Peyer's patch (tissue), 4 donors: ENCODE data around the gene AFF2. TPM values are rescaled to one million over a fixed set of nuclear protein-coding genes. Genes with fewer than 3 reads are reported as not detected.

Experiments used
- DNase-seq, 3 donors: peaks; one replicate each; pipeline ENCODE4 v3.0.0-alpha.2; 2017 to 2019
- H3K27ac ChIP-seq, 4 donors: fragments of 200-600 bp; sonication (generic); one replicate each; pipeline ENCODE4 v1.5.1; 2016 to 2019
- H3K27me3 ChIP-seq, 2 donors: fragments of 200-600 bp; sonication (generic); one replicate each; pipeline ENCODE4 v1.5.1; 2019
- H3K36me3 ChIP-seq, 3 donors: fragments of 200-600 bp; sonication (generic); one replicate each; pipeline ENCODE4 v1.5.1; 2016 to 2019
- H3K4me1 ChIP-seq, 4 donors: fragments of 200-600 bp; sonication (generic); one replicate each; pipeline ENCODE4 v1.5.1; 2016 to 2019
- H3K4me3 ChIP-seq, 4 donors: fragments of 200-600 bp; sonication (generic); 1 replicate in 3 of 4; 2 replicates in 1 of 4; pipeline ENCODE4 v1.5.1; 2016 to 2019; ENCODE audit warnings: mild to moderate bottlenecking in 1 of 4
- H3K9me3 ChIP-seq, 4 donors: fragments of 200-600 bp; sonication (generic); one replicate each; pipeline ENCODE4 v1.5.1; 2016 to 2019; ENCODE audit warnings: mild to moderate bottlenecking in 1 of 4
- POLR2A ChIP-seq, 2 donors: fragments of 450-650 bp; IDR thresholded peaks; one replicate each; pipeline ENCODE4 v1.5.1; 2017; ENCODE audit warnings: antibody characterized with exemption in 2 of 2, mild to moderate bottlenecking in 2 of 2, moderate library complexity in 2 of 2
- total RNA-seq, 4 donors: library from RNA; depleted of rRNA; stranded (reverse); fragments of >200 nt; gene quantifications; one replicate each; pipeline ENCODE4 v1.1.0, GENCODE V29; 2016
- TF ChIP-seq, protein P1 (sequence below), 6 experiments: fragments of 450-650 bp in 4 of 6; fragments of 200-600 bp in 2 of 6; sonication (generic) in 1 of 6; IDR thresholded peaks; one replicate each; pipeline ENCODE4 v1.5.1; 2017 to 2019; ENCODE audit warnings: antibody characterized with exemption in 6 of 6, mild to moderate bottlenecking in 3 of 6, moderate library complexity in 1 of 6

Gene AFF2
- total RNA-seq, 4 donors from 2014 or later = 0.18 to 2.5 (median 1.9) TPM; not detected in 1

DNA sequence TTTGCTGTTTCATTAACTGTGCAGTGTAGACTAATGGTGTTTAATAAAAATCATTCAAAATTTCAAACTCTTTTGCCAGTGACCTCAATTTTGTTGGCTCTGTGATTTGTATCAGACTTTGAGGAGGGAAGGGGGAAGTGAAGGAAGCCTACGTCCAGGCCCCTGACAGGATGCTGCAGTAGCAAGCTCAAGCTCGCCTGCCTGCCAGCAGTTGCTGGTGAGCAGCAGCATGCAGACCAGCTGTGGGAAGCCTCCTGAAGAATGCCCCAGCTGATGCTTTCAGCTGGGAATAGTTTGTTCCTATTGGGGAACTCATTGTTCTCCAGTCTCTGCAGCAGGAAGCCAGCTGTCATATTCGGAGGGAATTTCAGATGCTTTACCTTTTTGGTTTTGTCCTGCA is 495.2 kb downstream of the AFF2 start:
- TF ChIP-seq POLR2A (IDR thresholded peaks at IDR 0.05) = no peak
- no peaks in the 10 kb centered on the region for H3K36me3 ChIP-seq
- H3K4me3 ChIP-seq = no peak overlapping the region
- no peak for DNase-seq
- H3K4me1 ChIP-seq = no peaks in the 10 kb centered on the region
- no peaks in the 10 kb centered on the region for H3K27me3 ChIP-seq
- no peaks in the 10 kb centered on the region for H3K9me3 ChIP-seq
- H3K27ac ChIP-seq = no peak overlapping the region

DNA sequence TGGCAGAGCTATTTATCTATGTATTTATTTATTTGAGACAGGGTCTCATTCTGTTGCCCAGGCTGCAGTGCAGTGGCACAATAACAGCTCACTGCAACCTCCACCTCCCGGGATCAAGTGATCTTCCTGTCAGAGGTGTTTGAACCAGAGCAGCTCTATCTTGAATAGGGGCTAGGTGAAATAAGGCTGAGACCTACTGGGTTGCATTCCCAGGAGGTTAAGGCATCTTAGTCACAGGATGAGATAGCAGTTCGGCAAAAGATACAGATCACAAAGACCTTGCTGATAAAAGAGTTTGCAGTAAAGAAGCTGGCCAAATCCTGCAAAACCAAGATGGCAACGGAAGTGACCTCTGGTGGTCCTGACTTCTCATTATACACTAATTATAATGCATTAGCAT is 501.9 kb downstream of the AFF2 start:
- no peak for DNase-seq
- Histone ChIP-seq H3K4me3 (no peak overlapping the region), H3K36me3 (no peaks in the 10 kb centered on the region), H3K27me3 (no peaks in the 10 kb centered on the region), H3K27ac (no peak overlapping the region), H3K4me1 (no peaks in the 10 kb centered on the region), H3K9me3 (peaks cover 0 to 3% (median 0%) of the 10 kb centered on the region in 4 donors)
- TF ChIP-seq, protein P1, sequence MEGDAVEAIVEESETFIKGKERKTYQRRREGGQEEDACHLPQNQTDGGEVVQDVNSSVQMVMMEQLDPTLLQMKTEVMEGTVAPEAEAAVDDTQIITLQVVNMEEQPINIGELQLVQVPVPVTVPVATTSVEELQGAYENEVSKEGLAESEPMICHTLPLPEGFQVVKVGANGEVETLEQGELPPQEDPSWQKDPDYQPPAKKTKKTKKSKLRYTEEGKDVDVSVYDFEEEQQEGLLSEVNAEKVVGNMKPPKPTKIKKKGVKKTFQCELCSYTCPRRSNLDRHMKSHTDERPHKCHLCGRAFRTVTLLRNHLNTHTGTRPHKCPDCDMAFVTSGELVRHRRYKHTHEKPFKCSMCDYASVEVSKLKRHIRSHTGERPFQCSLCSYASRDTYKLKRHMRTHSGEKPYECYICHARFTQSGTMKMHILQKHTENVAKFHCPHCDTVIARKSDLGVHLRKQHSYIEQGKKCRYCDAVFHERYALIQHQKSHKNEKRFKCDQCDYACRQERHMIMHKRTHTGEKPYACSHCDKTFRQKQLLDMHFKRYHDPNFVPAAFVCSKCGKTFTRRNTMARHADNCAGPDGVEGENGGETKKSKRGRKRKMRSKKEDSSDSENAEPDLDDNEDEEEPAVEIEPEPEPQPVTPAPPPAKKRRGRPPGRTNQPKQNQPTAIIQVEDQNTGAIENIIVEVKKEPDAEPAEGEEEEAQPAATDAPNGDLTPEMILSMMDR (IDR thresholded peaks at IDR 0.05) = no peak
- TF ChIP-seq POLR2A (IDR thresholded peaks at IDR 0.05) = no peak

DNA sequence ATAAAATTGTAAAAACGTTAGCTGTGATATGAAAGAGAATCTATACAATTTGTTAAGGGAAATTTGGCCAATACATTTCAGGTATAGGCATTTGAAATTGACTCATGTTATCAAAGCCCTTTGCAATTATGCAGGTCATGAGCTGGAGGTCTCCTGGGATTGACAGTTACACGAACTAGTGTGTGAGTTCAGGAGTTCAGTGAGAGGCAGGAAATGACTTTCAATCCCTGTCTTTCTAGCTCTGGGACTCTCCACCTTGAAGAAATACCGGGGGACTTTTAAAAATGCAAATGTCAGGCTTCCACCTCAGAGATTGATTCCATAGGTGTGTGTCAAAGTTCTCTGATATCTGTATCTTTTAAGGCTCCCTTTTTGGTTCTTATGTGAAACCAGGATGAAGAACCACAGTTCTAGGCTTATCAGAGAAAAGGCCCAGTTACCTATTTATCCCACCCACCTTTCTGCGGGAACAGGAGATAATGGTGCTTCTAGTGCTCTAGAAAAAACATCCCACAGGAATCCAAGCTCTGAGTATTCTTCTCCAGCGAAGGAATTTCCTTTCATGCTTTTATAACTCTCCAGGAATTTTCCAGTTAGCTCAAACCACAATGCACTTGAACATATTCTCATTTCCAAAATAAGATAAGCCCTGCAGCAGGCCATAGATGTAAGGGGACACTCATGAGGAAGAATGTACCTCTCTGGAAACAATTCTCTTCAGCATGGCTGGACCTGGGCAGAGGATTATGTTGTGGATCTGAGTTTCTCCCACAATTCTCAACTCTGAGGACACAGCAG is 503.6 kb downstream of the AFF2 start:
- Histone ChIP-seq H3K4me3 (no peak overlapping the region), H3K36me3 (no peaks in the 10 kb centered on the region), H3K9me3 (peaks cover 0 to 3% (median 0%) of the 10 kb centered on the region in 4 donors), H3K27ac (no peak overlapping the region), H3K4me1 (no peaks in the 10 kb centered on the region), H3K27me3 (no peaks in the 10 kb centered on the region)
- no peak for TF ChIP-seq POLR2A (IDR thresholded peaks at IDR 0.05)
- TF ChIP-seq, protein P1 (IDR thresholded peaks at IDR 0.05) = no peak
- DNase-seq = no peak

GRCh38 chrX:149004936-149005335 is 504.5 kb downstream of the AFF2 start:
- TF ChIP-seq, protein P1 (IDR thresholded peaks at IDR 0.05) = no peak
- no peak for TF ChIP-seq POLR2A (IDR thresholded peaks at IDR 0.05)
- Histone ChIP-seq H3K9me3 (peaks cover 0 to 3% (median 0%) of the 10 kb centered on the region in 4 donors), H3K27ac (no peak overlapping the region), H3K4me3 (no peak overlapping the region), H3K27me3 (no peaks in the 10 kb centered on the region), H3K4me1 (no peaks in the 10 kb centered on the region), H3K36me3 (no peaks in the 10 kb centered on the region)
- DNase-seq = no peak

DNA sequence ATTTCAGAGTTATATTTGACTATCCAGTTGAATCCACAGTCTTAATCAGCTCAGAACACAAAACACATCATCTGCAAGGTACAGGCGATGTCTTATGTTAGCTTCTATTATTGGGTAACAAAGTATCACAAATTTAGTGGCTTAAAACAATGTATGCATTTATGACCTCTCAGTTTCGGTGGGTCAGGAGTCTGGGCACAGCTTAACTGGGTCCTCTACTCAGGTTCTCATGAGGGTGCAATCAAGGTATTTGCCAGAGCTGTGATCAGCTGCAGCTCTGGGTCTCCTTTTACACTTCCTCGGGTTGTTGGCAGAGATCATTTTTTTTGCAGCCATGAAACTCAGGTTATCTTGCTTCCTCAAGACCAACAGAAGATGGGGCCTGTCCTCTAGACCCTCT is 505.8 kb downstream of the AFF2 start:
- Histone ChIP-seq H3K4me1 (no peaks in the 10 kb centered on the region), H3K36me3 (no peaks in the 10 kb centered on the region), H3K9me3 (peaks cover 0 to 3% (median 0%) of the 10 kb centered on the region in 4 donors), H3K27me3 (no peaks in the 10 kb centered on the region), H3K27ac (no peak overlapping the region), H3K4me3 (no peak overlapping the region)
- no peak for DNase-seq
- TF ChIP-seq, protein P1 (IDR thresholded peaks at IDR 0.05) = no peak
- TF ChIP-seq POLR2A (IDR thresholded peaks at IDR 0.05) = no peak

DNA sequence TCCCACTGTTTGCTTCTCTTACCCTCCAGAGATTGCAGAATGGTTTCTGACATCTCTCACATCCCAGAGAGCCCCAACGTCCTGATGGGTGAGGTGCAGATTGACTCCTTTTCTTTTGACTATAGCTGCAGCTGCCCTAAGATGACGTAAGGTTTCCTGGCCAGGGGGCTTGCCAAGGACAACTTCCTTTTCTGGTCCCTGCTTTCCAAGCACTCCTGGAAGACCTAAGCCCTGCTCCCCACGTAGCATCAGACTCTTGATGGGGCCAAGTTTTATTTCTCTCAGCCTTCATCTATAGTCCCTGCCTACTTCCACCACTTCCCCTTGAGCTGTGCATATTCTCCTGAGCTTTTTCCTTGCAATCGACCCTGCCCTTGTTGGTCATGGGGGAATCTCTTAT is 507.0 kb downstream of the AFF2 start:
- H3K36me3 ChIP-seq = no peaks in the 10 kb centered on the region
- H3K4me3 ChIP-seq = no peak overlapping the region
- no peaks in the 10 kb centered on the region for H3K27me3 ChIP-seq
- no peak overlapping the region for H3K27ac ChIP-seq
- H3K4me1 ChIP-seq = no peaks in the 10 kb centered on the region
- TF ChIP-seq, protein P1 (IDR thresholded peaks at IDR 0.05) = no peak
- no peak for TF ChIP-seq POLR2A (IDR thresholded peaks at IDR 0.05)
- DNase-seq = no peak
- peaks cover 0 to 3% (median 0%) of the 10 kb centered on the region in 4 donors for H3K9me3 ChIP-seq
